ENCODE data around the gene FAM3A. TPM values are rescaled to one million over a fixed set of nuclear protein-coding genes. Genes with fewer than 3 reads are reported as not detected.

Gene FAM3A
- total and polyA plus RNA-seq, 2 of the 4 experiments (the other 2 are of a cell fraction) = 14.0 to 47.2 TPM

GRCh38 chrX:154469880-154470279 lies 46.2 kb downstream of the FAM3A start:
- H3K4me3 ChIP-seq (ENCODE audit: insufficient read depth, low read depth, low read length) = no peak overlapping the region
- no peak for TF ChIP-seq NFE2L2 (IDR thresholded peaks at IDR 0.05; ENCODE audit: low read depth, low read length)
- no peak for TF ChIP-seq BHLHE40 (IDR thresholded peaks at IDR 0.05; ENCODE audit: low read depth, low read length)
- TF ChIP-seq MXI1 (IDR thresholded peaks at IDR 0.05; ENCODE audit: borderline replicate concordance, low read depth, low read length) = no peak
- no peak for TF ChIP-seq MAFK (IDR thresholded peaks at IDR 0.05; ENCODE audit: low read depth, low read length)
- TF ChIP-seq RAD21 (IDR thresholded peaks at IDR 0.05; ENCODE audit: low read length) = no peak
- TF ChIP-seq MAZ (IDR thresholded peaks at IDR 0.05; ENCODE audit: borderline replicate concordance, low read depth, low read length) = no peak
- TF ChIP-seq CHD1 (IDR thresholded peaks at IDR 0.05; ENCODE audit: low read depth, low read length) = no peak
- TF ChIP-seq SMC3 (IDR thresholded peaks at IDR 0.05; ENCODE audit: low read depth, low read length) = no peak
- TF ChIP-seq, protein P1, sequence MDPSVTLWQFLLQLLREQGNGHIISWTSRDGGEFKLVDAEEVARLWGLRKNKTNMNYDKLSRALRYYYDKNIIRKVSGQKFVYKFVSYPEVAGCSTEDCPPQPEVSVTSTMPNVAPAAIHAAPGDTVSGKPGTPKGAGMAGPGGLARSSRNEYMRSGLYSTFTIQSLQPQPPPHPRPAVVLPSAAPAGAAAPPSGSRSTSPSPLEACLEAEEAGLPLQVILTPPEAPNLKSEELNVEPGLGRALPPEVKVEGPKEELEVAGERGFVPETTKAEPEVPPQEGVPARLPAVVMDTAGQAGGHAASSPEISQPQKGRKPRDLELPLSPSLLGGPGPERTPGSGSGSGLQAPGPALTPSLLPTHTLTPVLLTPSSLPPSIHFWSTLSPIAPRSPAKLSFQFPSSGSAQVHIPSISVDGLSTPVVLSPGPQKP (IDR thresholded peaks at IDR 0.05; ENCODE audit: borderline replicate concordance, low read depth, low read length) = no peak
- no peak for TF ChIP-seq FOS (IDR thresholded peaks at IDR 0.05; ENCODE audit: low read depth, low read length)
- TF ChIP-seq, protein P2, sequence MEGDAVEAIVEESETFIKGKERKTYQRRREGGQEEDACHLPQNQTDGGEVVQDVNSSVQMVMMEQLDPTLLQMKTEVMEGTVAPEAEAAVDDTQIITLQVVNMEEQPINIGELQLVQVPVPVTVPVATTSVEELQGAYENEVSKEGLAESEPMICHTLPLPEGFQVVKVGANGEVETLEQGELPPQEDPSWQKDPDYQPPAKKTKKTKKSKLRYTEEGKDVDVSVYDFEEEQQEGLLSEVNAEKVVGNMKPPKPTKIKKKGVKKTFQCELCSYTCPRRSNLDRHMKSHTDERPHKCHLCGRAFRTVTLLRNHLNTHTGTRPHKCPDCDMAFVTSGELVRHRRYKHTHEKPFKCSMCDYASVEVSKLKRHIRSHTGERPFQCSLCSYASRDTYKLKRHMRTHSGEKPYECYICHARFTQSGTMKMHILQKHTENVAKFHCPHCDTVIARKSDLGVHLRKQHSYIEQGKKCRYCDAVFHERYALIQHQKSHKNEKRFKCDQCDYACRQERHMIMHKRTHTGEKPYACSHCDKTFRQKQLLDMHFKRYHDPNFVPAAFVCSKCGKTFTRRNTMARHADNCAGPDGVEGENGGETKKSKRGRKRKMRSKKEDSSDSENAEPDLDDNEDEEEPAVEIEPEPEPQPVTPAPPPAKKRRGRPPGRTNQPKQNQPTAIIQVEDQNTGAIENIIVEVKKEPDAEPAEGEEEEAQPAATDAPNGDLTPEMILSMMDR (conservative IDR thresholded peaks at IDR 0.05; ENCODE audit: low read depth, low read length) = no peak
- TF ChIP-seq RCOR1 (IDR thresholded peaks at IDR 0.05; ENCODE audit: insufficient replicate concordance, low read length) = no peak
- no peak for TF ChIP-seq POLR2A (IDR thresholded peaks at IDR 0.05; ENCODE audit: low read depth, low read length)
- H3K4me1 ChIP-seq (ENCODE audit: control insufficient read depth, insufficient read depth, low read length) = no peaks in the 10 kb centered on the region
- ATAC-seq (ENCODE audit: low read depth) (no peak), DNase-seq (no peak)
- in situ Hi-C loops (cut with MboI; ENCODE audit: low sequenced_read_pairs) = no loop called here
- H3K4ac ChIP-seq (ENCODE audit: low read depth, low read length) = no peak overlapping the region
- no peak overlapping the region for H3K4me2 ChIP-seq (ENCODE audit: low read depth, low read length)
- H2AK5ac ChIP-seq (ENCODE audit: low read depth, low read length) = no peak overlapping the region
- H2BK20ac ChIP-seq (ENCODE audit: low read depth, low read length) = no peak overlapping the region
- H3K14ac ChIP-seq (replicated peaks; ENCODE audit: low read depth, low read length) = no peak overlapping the region
- no peak overlapping the region for H3K18ac ChIP-seq (ENCODE audit: low read depth, low read length)
- peak overlapping the region; percentile 6 for H2AFZ ChIP-seq (replicated peaks; ENCODE audit: low read length, poor library complexity)
- ChIA-PET POLR2A (ENCODE audit: unreplicated experiment) (no interaction called here), CTCF (no interaction called here)
- no peak overlapping the region for H4K8ac ChIP-seq (ENCODE audit: low read depth in 2 of 2, low read length in 2 of 2)
- H2AK9ac ChIP-seq (replicated peaks; ENCODE audit: low read depth, low read length, poor library complexity) = peak overlapping the region; percentile 72
- no peaks in the 10 kb centered on the region for H3K27me3 ChIP-seq (ENCODE audit: control insufficient read depth, insufficient read depth, low read length)
- no peak overlapping the region for H2BK5ac ChIP-seq (ENCODE audit: low read depth, low read length, poor library complexity, severe bottlenecking)
- no TSS peak for BruUV-seq (replicated peaks)
- H3K79me1 ChIP-seq (ENCODE audit: low read depth in 1 of 2, low read length in 2 of 2) = no peaks in the 10 kb centered on the region
- no peak overlapping the region for H3K9ac ChIP-seq (ENCODE audit: low read depth, low read length)
- 81% methylated on average over 8 of the region's 18 CpGs; no CpG with 5 or more reads in 1 of the 2 experiments for WGBS, 2 experiments (ENCODE audit: extremely low coverage in 2 of 2, insufficient read length in 1 of 2)
- H4K5ac ChIP-seq (ENCODE audit: low read depth, low read length) = no peak overlapping the region
- H3K27ac ChIP-seq (ENCODE audit: insufficient read depth, low read length) = no peak overlapping the region
- peaks cover 2% of the 10 kb centered on the region; the same call in 1 of the 2 replicates for H3K9me3 ChIP-seq (ENCODE audit: control insufficient read depth, insufficient read depth, low read length)
- no peaks in the 10 kb centered on the region for H3K9me1 ChIP-seq (ENCODE audit: insufficient read depth, low read length)
- no peaks in the 10 kb centered on the region; the same call in 1 of the 2 replicates for H4K20me1 ChIP-seq (ENCODE audit: insufficient read depth, low read length)
- dilution Hi-C loops (cut with HindIII; ENCODE audit: low sequenced_read_pairs, unreplicated experiment) = no loop called here
- no peak overlapping the region for H3K23ac ChIP-seq (ENCODE audit: low read depth, low read length)
- H2BK15ac ChIP-seq (ENCODE audit: low read depth, low read length) = no peak overlapping the region
- intact Hi-C loops (cut with micrococcal nuclease) = no loop called here
- H3K56ac ChIP-seq (ENCODE audit: extremely low read depth, insufficient read depth, low read length) = no peak overlapping the region
- no peak overlapping the region for H4K91ac ChIP-seq (ENCODE audit: insufficient read depth, low read depth, low read length)
- no peak overlapping the region for H2BK120ac ChIP-seq (ENCODE audit: low read depth, low read length)
- peaks cover 69% of the 10 kb centered on the region for H3K36me3 ChIP-seq (ENCODE audit: control insufficient read depth, insufficient read depth, low read length)
